Cardiac ventricle fibroblast (primary cell): ENCODE results near the gene ADAMTS7. TPM values are rescaled to one million over a fixed set of nuclear protein-coding genes. Genes with fewer than 3 reads are reported as not detected.

Experiments used
- total RNA-seq: library from RNA; depleted of rRNA; stranded (reverse); fragments of >200 nt; gene quantifications from 2 replicates; pipeline ENCODE4 v1.2.3, GENCODE V29; 2015

The ADAMTS7 gene
- total RNA-seq, result 12.6 and 13.6 TPM in 2 replicates

DNA sequence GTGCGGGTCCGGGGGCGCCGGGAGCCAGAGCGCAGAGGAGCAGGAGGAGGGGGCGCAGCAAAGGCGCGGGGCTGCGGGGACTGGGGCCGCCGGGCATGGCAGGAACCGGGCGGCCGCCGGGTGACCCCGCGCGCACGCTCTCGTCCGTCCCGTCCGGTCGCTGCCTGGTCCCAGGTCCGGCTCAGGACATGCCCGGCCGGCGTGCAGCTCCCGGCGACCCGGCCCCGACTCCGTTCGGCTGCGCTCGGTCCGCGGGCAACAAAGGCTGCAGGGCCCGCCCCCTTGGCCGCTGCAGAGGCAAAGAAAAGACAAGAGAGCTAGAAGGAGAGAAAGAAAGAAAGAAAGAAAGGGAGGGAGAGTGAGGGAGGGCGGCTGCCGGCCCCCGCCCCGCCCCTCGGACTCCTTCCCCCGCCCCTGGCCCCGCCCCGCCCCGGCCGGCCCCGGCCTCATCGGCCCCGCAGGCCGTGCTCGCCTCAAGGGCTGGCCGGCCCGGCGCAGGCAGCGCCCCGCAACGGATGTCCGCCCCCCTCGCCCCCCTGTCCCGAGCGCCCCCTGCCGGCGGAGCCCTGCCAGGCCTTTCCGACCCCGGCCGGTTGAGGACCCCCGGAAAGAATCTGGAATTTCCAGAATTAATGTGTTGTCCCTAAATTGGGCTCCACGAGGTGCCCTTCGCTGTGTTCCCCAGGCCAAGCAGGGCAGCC lies at the start of gene ADAMTS7:
Gene ADAMTS7, minus strand, starts transcription at position 341 of the 701 bp plus-strand sequence. Its CDS starts 244 bp downstream, at position 97.

Other genes starting within 250 kb of the ADAMTS7 start
- gene CHRNA5, start 245.9 kb downstream of the ADAMTS7 start, total RNA-seq, result 0.29 and 3.5 TPM in 2 replicates
- gene CHRNA3, start 190.5 kb downstream of the ADAMTS7 start, total RNA-seq, result not detected in 2 replicates
- gene CHRNB4, start 170.3 kb downstream of the ADAMTS7 start, total RNA-seq, result not detected in 2 replicates
- gene MORF4L1, start 61.4 kb upstream of the ADAMTS7 start, total RNA-seq, result 285 and 318 TPM in 2 replicates
- gene CTSH, start 133.6 kb upstream of the ADAMTS7 start, total RNA-seq, result 14.8 and 18.4 TPM in 2 replicates